Measurements from ENCODE around the gene THSD4. TPM values are rescaled to one million over a fixed set of nuclear protein-coding genes. Genes with fewer than 3 reads are reported as not detected.

THSD4 gene
- total RNA-seq, 2 donors from 2014 or later = 71.2 to 150 TPM

DNA sequence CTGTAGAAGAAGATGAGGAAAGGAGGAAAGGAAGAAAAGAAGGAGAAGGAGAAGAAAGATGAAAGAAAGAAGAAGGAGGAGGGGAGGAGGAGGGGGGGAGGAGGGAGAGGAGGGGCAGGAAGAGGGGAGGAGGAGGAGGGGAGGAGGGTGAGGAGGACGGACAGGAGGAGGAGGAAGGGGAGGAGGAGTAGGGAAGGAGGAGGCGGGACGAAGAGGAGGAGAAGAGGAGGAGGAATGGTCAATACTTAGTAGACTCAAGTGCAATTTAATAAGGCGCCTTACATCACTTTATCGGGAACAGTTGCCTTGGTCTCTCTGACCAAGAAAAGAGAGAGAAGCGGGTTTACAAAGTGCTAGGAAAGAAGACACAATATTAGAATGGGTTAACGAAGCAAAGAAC lies 671.4 kb downstream of the THSD4 start:
- DNase-seq (ENCODE audit: low spot score) (no peak), ATAC-seq (ENCODE audit: insufficient number of reproducible peaks, low FRiP score, low read depth) (no peak)
- H3K36me3 ChIP-seq = no peaks in the 10 kb centered on the region
- peaks cover 4 to 22% of the 10 kb centered on the region in 2 donors for H3K4me1 ChIP-seq (ENCODE audit: control insufficient read depth in 1 of 2, low read depth in 2 of 2)
- H3K27ac ChIP-seq = no peak overlapping the region
- no peaks in the 10 kb centered on the region for H3K27me3 ChIP-seq (replicated peaks; ENCODE audit: insufficient read depth)
- no peak overlapping the region for H3K4me3 ChIP-seq
- TF ChIP-seq, protein P1, sequence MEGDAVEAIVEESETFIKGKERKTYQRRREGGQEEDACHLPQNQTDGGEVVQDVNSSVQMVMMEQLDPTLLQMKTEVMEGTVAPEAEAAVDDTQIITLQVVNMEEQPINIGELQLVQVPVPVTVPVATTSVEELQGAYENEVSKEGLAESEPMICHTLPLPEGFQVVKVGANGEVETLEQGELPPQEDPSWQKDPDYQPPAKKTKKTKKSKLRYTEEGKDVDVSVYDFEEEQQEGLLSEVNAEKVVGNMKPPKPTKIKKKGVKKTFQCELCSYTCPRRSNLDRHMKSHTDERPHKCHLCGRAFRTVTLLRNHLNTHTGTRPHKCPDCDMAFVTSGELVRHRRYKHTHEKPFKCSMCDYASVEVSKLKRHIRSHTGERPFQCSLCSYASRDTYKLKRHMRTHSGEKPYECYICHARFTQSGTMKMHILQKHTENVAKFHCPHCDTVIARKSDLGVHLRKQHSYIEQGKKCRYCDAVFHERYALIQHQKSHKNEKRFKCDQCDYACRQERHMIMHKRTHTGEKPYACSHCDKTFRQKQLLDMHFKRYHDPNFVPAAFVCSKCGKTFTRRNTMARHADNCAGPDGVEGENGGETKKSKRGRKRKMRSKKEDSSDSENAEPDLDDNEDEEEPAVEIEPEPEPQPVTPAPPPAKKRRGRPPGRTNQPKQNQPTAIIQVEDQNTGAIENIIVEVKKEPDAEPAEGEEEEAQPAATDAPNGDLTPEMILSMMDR (IDR thresholded peaks at IDR 0.05) = no peak
- H3K9me3 ChIP-seq = no peaks in the 10 kb centered on the region

GRCh38 chr15:71788646-71789579 lies 673.6 kb downstream of the THSD4 start:
- ATAC-seq (ENCODE audit: insufficient number of reproducible peaks, low FRiP score, low read depth) (no peak), DNase-seq (ENCODE audit: low spot score) (no peak)
- Histone ChIP-seq H3K36me3 (no peaks in the 10 kb centered on the region), H3K4me3 (no peak overlapping the region), H3K27ac (no peak overlapping the region), H3K4me1 (ENCODE audit: control insufficient read depth in 1 of 2, low read depth in 2 of 2) (no peaks in the 10 kb centered on the region), H3K9me3 (no peaks in the 10 kb centered on the region), H3K27me3 (replicated peaks; ENCODE audit: insufficient read depth) (no peaks in the 10 kb centered on the region)
- TF ChIP-seq, protein P1 (IDR thresholded peaks at IDR 0.05) = no peak

DNA sequence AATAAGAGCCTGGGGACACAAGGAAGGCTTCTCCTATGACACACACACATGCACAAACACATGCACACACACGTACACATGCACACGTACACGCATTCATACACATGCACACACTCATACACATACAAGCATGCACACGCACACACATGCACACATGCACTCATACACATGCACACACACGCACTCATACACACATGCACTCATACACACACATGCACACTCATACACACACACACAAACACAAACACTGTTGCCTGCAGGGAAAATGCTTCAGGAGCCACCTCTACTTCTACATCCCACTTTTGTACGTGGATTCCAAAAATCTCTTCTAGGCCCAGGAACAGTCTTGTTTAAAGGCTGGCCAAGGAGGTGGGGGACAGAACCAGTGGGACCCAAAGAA lies 674.3 kb downstream of the THSD4 start:
- no peak for DNase-seq (ENCODE audit: low spot score)
- Histone ChIP-seq H3K36me3 (no peaks in the 10 kb centered on the region), H3K9me3 (no peaks in the 10 kb centered on the region), H3K4me1 (ENCODE audit: control insufficient read depth in 1 of 2, low read depth in 2 of 2) (no peaks in the 10 kb centered on the region), H3K27me3 (replicated peaks; ENCODE audit: insufficient read depth) (no peaks in the 10 kb centered on the region), H3K27ac (no peak overlapping the region), H3K4me3 (no peak overlapping the region)
- no peak for ATAC-seq (ENCODE audit: insufficient number of reproducible peaks, low FRiP score, low read depth)
- TF ChIP-seq, protein P1 (IDR thresholded peaks at IDR 0.05) = no peak

GRCh38 chr15:71790081-71790480 lies 674.8 kb downstream of the THSD4 start:
- Histone ChIP-seq H3K4me1 (ENCODE audit: control insufficient read depth in 1 of 2, low read depth in 2 of 2) (no peaks in the 10 kb centered on the region), H3K36me3 (no peaks in the 10 kb centered on the region), H3K27ac (no peak overlapping the region), H3K4me3 (no peak overlapping the region), H3K9me3 (no peaks in the 10 kb centered on the region), H3K27me3 (replicated peaks; ENCODE audit: insufficient read depth) (no peaks in the 10 kb centered on the region)
- ATAC-seq (ENCODE audit: insufficient number of reproducible peaks, low FRiP score, low read depth) (no peak), DNase-seq (ENCODE audit: low spot score) (no peak)
- TF ChIP-seq, protein P1 (IDR thresholded peaks at IDR 0.05) = no peak

DNA sequence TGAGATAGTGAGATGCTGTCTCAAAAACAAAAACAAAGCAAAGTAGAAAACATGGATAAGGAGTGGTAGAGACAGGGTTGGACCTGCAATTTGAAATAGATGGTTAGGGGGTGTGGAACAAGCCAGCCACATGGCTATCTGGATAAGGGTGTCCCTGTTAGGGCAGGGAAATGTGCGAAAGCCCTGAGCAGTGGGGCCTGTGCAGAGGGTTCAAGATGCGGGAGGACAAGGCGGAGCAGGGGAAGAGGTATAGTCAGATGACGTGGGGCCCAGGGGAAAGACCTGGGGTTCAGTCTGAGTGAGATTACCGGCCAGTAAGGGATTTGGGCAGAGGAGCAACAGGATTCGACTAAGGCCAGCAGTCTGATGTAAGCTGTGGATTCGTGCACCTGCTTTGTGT lies 676.7 kb downstream of the THSD4 start:
- Histone ChIP-seq H3K27ac (no peak overlapping the region), H3K4me3 (no peak overlapping the region), H3K36me3 (no peaks in the 10 kb centered on the region), H3K4me1 (ENCODE audit: control insufficient read depth in 1 of 2, low read depth in 2 of 2) (no peaks in the 10 kb centered on the region), H3K27me3 (replicated peaks; ENCODE audit: insufficient read depth) (no peaks in the 10 kb centered on the region), H3K9me3 (no peaks in the 10 kb centered on the region)
- ATAC-seq (ENCODE audit: insufficient number of reproducible peaks, low FRiP score, low read depth) = no peak
- TF ChIP-seq, protein P1 (IDR thresholded peaks at IDR 0.05) = no peak
- no peak for DNase-seq (ENCODE audit: low spot score)

Data from thoracic aorta (tissue), 2 donors.